Body of pancreas (tissue), 4 donors: ENCODE data around the gene GPR42. TPM values are rescaled to one million over a fixed set of nuclear protein-coding genes. Genes with fewer than 3 reads are reported as not detected.
A peak's percentile ranks its signal among the peaks of the same experiment; 100 is the strongest.

Experiments
- ATAC-seq: fragments of 150-250 bp; one replicate; pipeline ENCODE4 v1.9.1; 2016
- DNase-seq, 4 donors: peaks; one replicate each; pipeline ENCODE4 v3.0.0-alpha.2; 2019
- H3K27ac ChIP-seq, 4 donors: fragments of 200-600 bp; sonication (generic); 1 replicate in 3 of 4; 2 replicates in 1 of 4; pipeline versions ENCODE4 v1.5.1 to v1.6.1; 2016 to 2019; ENCODE audit warnings: mild to moderate bottlenecking in 1 of 4, mixed read lengths in 1 of 4, moderate library complexity in 1 of 4
- H3K27me3 ChIP-seq, 2 donors: fragments of 200-600 bp; sonication (generic); one replicate each; pipeline ENCODE4 v1.6.0; 2016; ENCODE audit warnings: mild to moderate bottlenecking in 1 of 2
- H3K36me3 ChIP-seq, 2 donors: fragments of 200-600 bp; sonication (generic); replicated peaks in 1 of 2; 2 replicates each; pipeline ENCODE4 v1.5.1; 2016; ENCODE audit warnings: low read depth in 2 of 2; ENCODE audit not compliant: insufficient read depth in 1 of 2
- H3K4me1 ChIP-seq: fragments of 200-600 bp; sonication (generic); one replicate; pipeline ENCODE4 v1.6.0; 2016
- H3K4me3 ChIP-seq, 2 donors: fragments of 200-600 bp; sonication (generic); 1 replicate in 1 of 2; 2 replicates in 1 of 2; pipeline ENCODE4 v1.5.1; 2016 to 2019
- H3K9me3 ChIP-seq, 3 donors: fragments of 200-600 bp; sonication (generic); 1 replicate in 2 of 3; 2 replicates in 1 of 3; pipeline ENCODE4 v1.5.1; 2016
- POLR2A ChIP-seq, 3 donors: fragments of 450-650 bp; IDR thresholded peaks; one replicate each; pipeline ENCODE4 v1.6.1; 2016; ENCODE audit warnings: antibody characterized with exemption in 3 of 3, mild to moderate bottlenecking in 2 of 3
- WGBS, 2 donors: methylation state at CpG; one replicate each; pipeline ENCODE4 v1.1.5; 2017; 5-methylcytosine and 5-hydroxymethylcytosine counted together
- intact Hi-C: fragments of 100-400 bp; cut with DNase I; formaldehyde crosslinking; loops from one replicate; pipeline ENCODE4 v1.15.1; 2023
- microRNA-seq, 2 donors: library from miRNA; unstranded; fragments of <30 nt; microRNA quantifications; one replicate each; pipeline ENCODE4, GENCODE V29; 2016; ENCODE audit warnings: borderline number of aligned reads in 2 of 2, borderline replicate concordance in 2 of 2
- small RNA-seq: library from RNA; depleted of rRNA; stranded (forward); fragments of <200 nt; gene quantifications from one replicate; pipeline ENCODE3, GENCODE V24; 2016
- total RNA-seq, 2 donors: library from RNA; depleted of rRNA; stranded (reverse); fragments of >200 nt; gene quantifications; one replicate each; pipeline ENCODE4 v1.1.0, GENCODE V29; 2016
- TF ChIP-seq, protein P1 (sequence below), 7 experiments: fragments of 450-650 bp in 4 of 7; fragments of 200-600 bp in 3 of 7; sonication (generic) in 3 of 7; IDR thresholded peaks; one replicate each; pipeline ENCODE4 v1.5.1; 2016 to 2019; ENCODE audit warnings: antibody characterized with exemption in 7 of 7

The GPR42 gene
- total RNA-seq, 2 donors from 2014 or later: not detected

DNA sequence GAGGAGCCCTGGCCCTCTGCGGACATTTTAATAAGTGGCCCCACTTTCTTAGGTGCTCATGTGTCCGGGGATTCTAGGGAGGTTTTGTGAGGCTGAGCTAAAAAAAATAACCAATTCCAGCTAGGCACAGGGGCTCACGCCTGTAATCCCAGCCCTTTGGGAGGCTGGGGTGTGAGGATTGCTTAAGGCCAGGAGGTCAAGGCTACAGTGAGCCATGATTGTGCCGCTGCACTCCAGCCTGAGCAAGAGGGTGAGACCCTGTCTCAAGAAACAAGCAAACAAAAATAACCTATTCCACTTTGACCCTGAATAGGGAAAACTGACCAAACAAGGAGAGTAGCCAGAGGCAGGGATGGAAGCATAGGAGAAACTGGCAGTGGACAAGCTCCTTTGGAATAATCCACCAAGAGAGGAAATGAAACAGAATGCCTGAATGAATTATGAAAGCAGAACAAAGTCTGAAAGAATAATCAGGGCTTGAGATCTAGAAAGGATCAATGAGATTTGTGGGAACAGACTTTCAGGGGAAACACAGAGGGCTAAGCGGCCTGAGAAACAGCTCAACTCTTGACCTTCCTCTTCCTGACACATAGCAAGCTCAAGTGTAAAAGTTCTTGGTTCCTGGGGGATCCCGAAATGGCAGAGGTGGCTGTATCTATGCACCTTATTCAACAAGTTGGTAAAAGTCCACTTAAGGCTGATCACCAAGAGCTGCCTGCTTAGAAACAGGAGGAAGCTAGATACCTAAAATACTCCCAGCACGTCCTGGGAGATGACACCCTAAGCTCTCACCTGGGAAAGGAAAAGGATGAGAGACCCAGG is 47.1 kb downstream of the GPR42 start:
- intact Hi-C loops: loop anchor here (5.0 kb wide), 1 partner anchor 54 kb away; no protein-coding TSS in a partner anchor
- Histone ChIP-seq H3K4me1 (peaks cover 28% of the 10 kb centered on the region), H3K9me3 (no peaks in the 10 kb centered on the region), H3K36me3 (no peaks in the 10 kb centered on the region), H3K27me3 (no peaks in the 10 kb centered on the region), H3K4me3 (no peak overlapping the region), H3K27ac (no peak overlapping the region)
- DNase-seq (no peak), ATAC-seq (no peak)
- WGBS, 2 donors: 79 to 82% methylated on average over 7 of the region's 7 CpGs
- TF ChIP-seq, protein P1, sequence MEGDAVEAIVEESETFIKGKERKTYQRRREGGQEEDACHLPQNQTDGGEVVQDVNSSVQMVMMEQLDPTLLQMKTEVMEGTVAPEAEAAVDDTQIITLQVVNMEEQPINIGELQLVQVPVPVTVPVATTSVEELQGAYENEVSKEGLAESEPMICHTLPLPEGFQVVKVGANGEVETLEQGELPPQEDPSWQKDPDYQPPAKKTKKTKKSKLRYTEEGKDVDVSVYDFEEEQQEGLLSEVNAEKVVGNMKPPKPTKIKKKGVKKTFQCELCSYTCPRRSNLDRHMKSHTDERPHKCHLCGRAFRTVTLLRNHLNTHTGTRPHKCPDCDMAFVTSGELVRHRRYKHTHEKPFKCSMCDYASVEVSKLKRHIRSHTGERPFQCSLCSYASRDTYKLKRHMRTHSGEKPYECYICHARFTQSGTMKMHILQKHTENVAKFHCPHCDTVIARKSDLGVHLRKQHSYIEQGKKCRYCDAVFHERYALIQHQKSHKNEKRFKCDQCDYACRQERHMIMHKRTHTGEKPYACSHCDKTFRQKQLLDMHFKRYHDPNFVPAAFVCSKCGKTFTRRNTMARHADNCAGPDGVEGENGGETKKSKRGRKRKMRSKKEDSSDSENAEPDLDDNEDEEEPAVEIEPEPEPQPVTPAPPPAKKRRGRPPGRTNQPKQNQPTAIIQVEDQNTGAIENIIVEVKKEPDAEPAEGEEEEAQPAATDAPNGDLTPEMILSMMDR (IDR thresholded peaks at IDR 0.05): no peak
- no peak for TF ChIP-seq POLR2A (IDR thresholded peaks at IDR 0.05)

DNA sequence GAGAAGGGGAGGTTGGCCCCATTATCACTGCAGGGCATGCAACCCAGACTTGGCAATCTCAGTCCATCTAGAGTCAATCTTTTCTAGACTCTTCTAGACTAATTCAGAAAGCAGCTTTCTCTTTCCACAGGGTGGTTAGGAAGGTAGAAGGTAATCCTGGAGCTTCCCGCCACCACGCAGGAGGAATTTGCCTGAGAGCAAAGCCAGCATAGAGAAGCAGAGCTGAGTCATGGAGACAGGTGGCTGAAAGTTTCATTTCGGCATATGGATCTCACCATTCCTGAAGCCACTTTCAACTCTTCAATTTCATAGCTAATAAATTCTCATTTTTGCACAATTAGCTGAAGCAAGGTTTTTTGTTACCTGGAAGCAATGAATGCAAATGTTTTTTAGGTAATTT is 48.2 kb downstream of the GPR42 start:
- H3K27me3 ChIP-seq: no peaks in the 10 kb centered on the region
- H3K36me3 ChIP-seq: no peaks in the 10 kb centered on the region
- 78 to 88% methylated on average over 3 of the region's 3 CpGs for WGBS, 2 donors
- intact Hi-C loops: loop anchor here (5.0 kb wide), 1 partner anchor 53 kb away; no protein-coding TSS in a partner anchor
- H3K9me3 ChIP-seq: no peaks in the 10 kb centered on the region
- H3K27ac ChIP-seq: peak overlapping the region in 1 of 4 donors; percentile 73
- no peak overlapping the region for H3K4me3 ChIP-seq
- peaks cover 28% of the 10 kb centered on the region for H3K4me1 ChIP-seq
- TF ChIP-seq POLR2A (IDR thresholded peaks at IDR 0.05): no peak
- TF ChIP-seq, protein P1 (IDR thresholded peaks at IDR 0.05): no peak
- DNase-seq (no peak), ATAC-seq (no peak)

DNA sequence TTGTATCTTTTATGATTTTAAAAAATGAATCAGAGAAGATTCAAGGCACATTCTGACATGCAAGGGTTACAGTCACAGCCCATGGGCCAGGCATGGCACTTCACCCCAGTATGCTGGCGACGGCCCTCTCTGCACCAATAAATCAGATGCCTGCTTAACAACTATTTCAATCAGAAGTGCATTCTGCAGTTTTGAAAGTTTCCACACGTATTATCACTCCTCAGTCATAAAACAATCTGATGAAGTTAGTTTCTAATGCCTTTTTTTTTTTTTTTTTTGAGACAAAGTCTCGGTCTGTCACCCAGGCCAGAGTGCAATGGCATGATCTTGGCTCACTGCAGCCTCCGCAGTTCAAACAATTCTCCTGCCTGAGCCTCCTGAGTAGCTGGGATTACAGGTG is 48.9 kb downstream of the GPR42 start:
- Histone ChIP-seq H3K27me3 (no peaks in the 10 kb centered on the region), H3K36me3 (no peaks in the 10 kb centered on the region), H3K4me1 (peaks cover 28% of the 10 kb centered on the region), H3K9me3 (no peaks in the 10 kb centered on the region), H3K4me3 (no peak overlapping the region), H3K27ac (peak overlapping the region; percentile 63 to 87 (median 80))
- ATAC-seq (no peak), DNase-seq (no peak)
- TF ChIP-seq POLR2A (IDR thresholded peaks at IDR 0.05): no peak
- TF ChIP-seq, protein P1 (IDR thresholded peaks at IDR 0.05): no peak
- 51 to 65% methylated on average over 5 of the region's 5 CpGs for WGBS, 2 donors
- intact Hi-C loops: loop anchor here (5.0 kb wide), 1 partner anchor 52 kb away; no protein-coding TSS in a partner anchor

DNA sequence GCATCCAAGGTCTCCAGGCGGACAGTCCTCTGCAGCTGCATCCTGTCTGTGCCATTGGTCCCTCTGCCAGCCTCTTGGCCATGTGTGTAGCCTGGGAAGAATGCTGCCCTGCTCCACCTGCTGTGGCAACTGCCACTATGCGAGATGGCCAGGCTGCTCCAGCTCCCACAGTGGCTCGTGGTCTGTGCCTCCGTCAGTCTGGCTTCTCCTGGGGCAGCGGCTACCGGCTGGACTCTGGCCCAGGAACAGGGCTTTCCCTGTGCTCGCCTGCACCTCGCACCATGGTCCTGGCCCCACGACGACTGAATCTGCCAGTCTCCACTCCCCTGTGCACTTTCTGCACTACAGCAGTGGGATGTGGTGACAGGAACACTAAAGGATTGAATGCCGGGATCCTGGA is 50.5 kb downstream of the GPR42 start:
- no peaks in the 10 kb centered on the region for H3K9me3 ChIP-seq
- H3K36me3 ChIP-seq: no peaks in the 10 kb centered on the region
- 39 to 53% methylated on average over 11 of the region's 11 CpGs for WGBS, 2 donors
- no peak overlapping the region for H3K4me3 ChIP-seq
- no peaks in the 10 kb centered on the region for H3K27me3 ChIP-seq
- peak overlapping the region; percentile 63 to 87 (median 80) for H3K27ac ChIP-seq
- TF ChIP-seq, protein P1 (IDR thresholded peaks at IDR 0.05): peak in 1 of 7 experiments; percentile 2
- peak in 1 of 3 donors; percentile 28 for TF ChIP-seq POLR2A (IDR thresholded peaks at IDR 0.05)
- ATAC-seq (peak; percentile 80), DNase-seq (peak; percentile 93 to 98 (median 96))
- intact Hi-C loops: no loop called here
- H3K4me1 ChIP-seq: peaks cover 28% of the 10 kb centered on the region

Small RNA genes lying within 50 kb of the gene (microRNA-seq; reads per million reads assigned to microRNA genes)
- gene MIR5196: 0 to 0.45 reads per million in 2 donors

Small RNA genes lying within 50 kb of the gene (small RNA-seq; reads per million reads assigned to genes)
- gene RN7SL491P: not detected

Other genes starting within 250 kb of the GPR42 start
- 1 to 10 TPM; 1.6 to 3.9 TPM for gene LGI4, start 236.0 kb upstream of the GPR42 start, total RNA-seq
- 1 to 10 TPM; 1.6 to 9.1 TPM for gene FXYD1, start 232.2 kb upstream of the GPR42 start, total RNA-seq
- gene FXYD7, start 227.8 kb upstream of the GPR42 start, total RNA-seq: 1 to 10 TPM in 1 of 2 donors, under 1 TPM in 1; 0.52 to 1.3 TPM
- gene FXYD5, start 216.3 kb upstream of the GPR42 start, total RNA-seq: 10 to 100 TPM; 11.5 to 17.1 TPM
- gene FAM187B, start 142.3 kb upstream of the GPR42 start, total RNA-seq: not detected
- 10 to 100 TPM; 67.5 to 80.1 TPM for gene LSR, start 122.1 kb upstream of the GPR42 start, total RNA-seq
- 10 to 100 TPM; 76.8 to 91.3 TPM for gene USF2, start 102.1 kb upstream of the GPR42 start, total RNA-seq
- not detected for gene HAMP, start 88.5 kb upstream of the GPR42 start, total RNA-seq
- 1 to 10 TPM in 1 of 2 donors, not detected in 1; 1.6 TPM for gene MAG, start 78.9 kb upstream of the GPR42 start, total RNA-seq
- gene CD22, start 41.9 kb upstream of the GPR42 start, total RNA-seq: 1 to 10 TPM in 1 of 2 donors, under 1 TPM in 1; 0.52 to 3.0 TPM
- 1 to 10 TPM; 1.6 to 2.3 TPM for gene FFAR1, start 23.2 kb upstream of the GPR42 start, total RNA-seq
- not detected for gene FFAR3, start 12.6 kb upstream of the GPR42 start, total RNA-seq
- gene FFAR2, start 77.2 kb downstream of the GPR42 start, total RNA-seq: not detected
- not detected for gene KRTDAP, start 119.4 kb downstream of the GPR42 start, total RNA-seq
- gene DMKN, start 142.6 kb downstream of the GPR42 start, total RNA-seq: 100 to 1,000 TPM; 146 TPM
- gene SBSN, start 157.2 kb downstream of the GPR42 start, total RNA-seq: not detected
- not detected for gene GAPDHS, start 162.4 kb downstream of the GPR42 start, total RNA-seq
- 10 to 100 TPM; 59.4 to 67.9 TPM for gene TMEM147, start 174.6 kb downstream of the GPR42 start, total RNA-seq
- 1 to 10 TPM in 1 of 2 donors, not detected in 1; 8.2 TPM for gene ATP4A, start 192.6 kb downstream of the GPR42 start, total RNA-seq
- gene PMIS2, start 215.1 kb downstream of the GPR42 start, total RNA-seq: not detected
- gene HAUS5, start 241.7 kb downstream of the GPR42 start, total RNA-seq: 10 to 100 TPM in 1 of 2 donors, 1 to 10 TPM in 1; 9.6 to 14.5 TPM